Sigmoid colon (tissue), 4 donors: ENCODE results near the gene TBC1D2.

Source experiments
- CTCF ChIP-seq, 4 experiments: fragments of 450-650 bp in 3 of 4; fragments of 200-600 bp in 1 of 4; IDR thresholded peaks; one replicate each; pipeline ENCODE4 v1.5.1; 2016 to 2019; ENCODE audit warnings: antibody characterized with exemption in 4 of 4, mild to moderate bottlenecking in 3 of 4, moderate library complexity in 2 of 4
- EP300 ChIP-seq, 4 donors: sonication (generic); formaldehyde crosslinking; IDR thresholded peaks; one replicate each; pipeline ENCODE4 v1.6.1; 2017; ENCODE audit warnings: antibody characterized with exemption in 4 of 4
- POLR2A ChIP-seq, 2 donors: fragments of 450-650 bp; IDR thresholded peaks; one replicate each; pipeline ENCODE4 v1.6.1; 2016; ENCODE audit warnings: antibody characterized with exemption in 2 of 2, mild to moderate bottlenecking in 2 of 2, moderate library complexity in 2 of 2
- POLR2AphosphoS5 ChIP-seq, 4 donors: sonication (generic); formaldehyde crosslinking; IDR thresholded peaks; one replicate each; pipeline ENCODE4 v1.6.1; 2017; ENCODE audit warnings: antibody characterized with exemption in 4 of 4

GRCh38 chr9:98159301-98159700 is 96.1 kb downstream of the TBC1D2 start:
- no peak for TF ChIP-seq CTCF (IDR thresholded peaks at IDR 0.05)
- no peak for TF ChIP-seq EP300 (IDR thresholded peaks at IDR 0.05)
- TF ChIP-seq POLR2A (IDR thresholded peaks at IDR 0.05) = no peak
- TF ChIP-seq POLR2AphosphoS5 (IDR thresholded peaks at IDR 0.05) = no peak
